ENCODE measurements around the gene IRAG1.

- TF ChIP-seq CTCF (IDR thresholded peaks at IDR 0.05) (no peak), REST (IDR thresholded peaks at IDR 0.05; ENCODE audit: insufficient read depth in 1 of 2, low read depth in 2 of 2, low read length in 1 of 2) (no peak), POLR2AphosphoS5 (IDR thresholded peaks at IDR 0.05; ENCODE audit: low read depth, low read length) (no peak), TCF7L2 (IDR thresholded peaks at IDR 0.05; ENCODE audit: low read depth, low read length) (no peak)
Observed at GRCh38 chr11:10657308-10658271, 36.0 kb downstream of the IRAG1 start.
